Ascending aorta (tissue), 2 donors: Measurements from ENCODE around the gene FAM98C. TPM values are rescaled to one million over a fixed set of nuclear protein-coding genes. Genes with fewer than 3 reads are reported as not detected.
"Not testable (repeated sequence)": the region's sequence is repeated elsewhere in the genome, so short reads cannot be mapped to it uniquely, and the experiment has no call there.

Experiments
- DNase-seq, 2 donors: peaks; one replicate each; pipeline ENCODE4 v3.0.0-alpha.2; 2019; ENCODE audit warnings: low spot score in 2 of 2
- H3K27ac ChIP-seq, 2 donors: fragments of 200-600 bp; sonication (generic); one replicate each; pipeline ENCODE4 v1.5.1; 2016 to 2017; ENCODE audit warnings: mild to moderate bottlenecking in 1 of 2
- H3K27me3 ChIP-seq: fragments of 200-600 bp; sonication (generic); one replicate; pipeline ENCODE4 v1.5.1; 2017
- H3K36me3 ChIP-seq, 2 donors: fragments of 200-600 bp; sonication (generic); one replicate each; pipeline ENCODE4 v1.5.1; 2016
- H3K4me1 ChIP-seq, 2 donors: fragments of 200-600 bp; sonication (generic); one replicate each; pipeline ENCODE4 v1.5.1; 2016 to 2017; ENCODE audit warnings: mild to moderate bottlenecking in 1 of 2
- H3K4me3 ChIP-seq, 2 donors: fragments of 200-600 bp; sonication (generic); one replicate each; pipeline ENCODE4 v1.5.1; 2016 to 2017; ENCODE audit warnings: mild to moderate bottlenecking in 1 of 2
- H3K9me3 ChIP-seq, 2 donors: fragments of 200-600 bp; sonication (generic); one replicate each; pipeline ENCODE4 v1.5.1; 2016
- intact Hi-C: fragments of 100-400 bp; cut with DNase I; formaldehyde crosslinking; loops from one replicate; pipeline ENCODE4 v1.15.1; 2023
- total RNA-seq: library from RNA; depleted of rRNA; stranded (reverse); fragments of >200 nt; gene quantifications from one replicate; pipeline ENCODE4 v1.1.0, GENCODE V29; 2016
- TF ChIP-seq, protein P1 (sequence below), 3 experiments: fragments of 200-600 bp in 2 of 3; fragments of 450-650 bp in 1 of 3; sonication (generic) in 2 of 3; IDR thresholded peaks; one replicate each; pipeline ENCODE4 v1.5.1; 2016 to 2019; ENCODE audit warnings: antibody characterized with exemption in 3 of 3, mild to moderate bottlenecking in 1 of 3, moderate library complexity in 1 of 3

The FAM98C gene
- total RNA-seq, 1 donor from 2014 or later: 11.1 TPM

DNA sequence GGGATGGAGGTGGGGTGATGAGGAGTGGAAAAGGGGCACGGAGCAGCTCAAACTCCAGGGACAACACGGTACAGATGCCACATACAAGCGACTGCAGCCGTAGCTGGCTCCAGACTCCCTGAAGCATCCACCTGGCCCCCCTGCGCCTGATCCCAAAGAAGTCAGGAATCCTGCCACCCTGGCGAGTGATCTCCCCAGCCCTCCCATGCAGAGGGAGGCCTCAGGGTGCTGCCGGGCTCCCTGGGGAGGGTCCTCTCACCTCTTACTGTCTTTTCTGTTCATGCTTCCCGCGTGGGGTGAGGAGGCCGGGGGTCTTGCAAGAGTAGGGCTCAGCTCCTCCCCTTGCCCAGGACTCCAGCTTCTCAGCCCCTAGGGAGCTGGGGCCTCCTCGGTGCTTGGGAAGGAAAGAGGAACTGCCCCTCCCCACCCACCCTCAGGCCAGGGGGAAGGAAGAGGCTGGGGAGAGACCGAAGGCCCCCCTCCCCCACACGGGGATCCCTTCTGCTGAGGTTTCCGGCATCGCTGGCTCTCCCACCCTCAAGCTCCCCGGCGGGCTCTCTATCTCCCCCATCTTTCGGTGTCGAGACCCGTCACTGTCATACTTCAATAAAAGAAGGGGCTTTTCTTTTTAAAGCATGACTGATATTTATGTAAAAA is 23.0 kb downstream of the FAM98C start, which contains the start of gene RASGRP4:
Gene RASGRP4, minus strand, starts transcription at position 410 of the 657 bp plus-strand sequence. Its CDS starts 128 bp downstream, at position 282.
- H3K9me3 ChIP-seq: no peaks in the 10 kb centered on the region
- peak within 1 kb of the TSS in 1 of 2 donors; percentile 35 for H3K4me3 ChIP-seq

DNA sequence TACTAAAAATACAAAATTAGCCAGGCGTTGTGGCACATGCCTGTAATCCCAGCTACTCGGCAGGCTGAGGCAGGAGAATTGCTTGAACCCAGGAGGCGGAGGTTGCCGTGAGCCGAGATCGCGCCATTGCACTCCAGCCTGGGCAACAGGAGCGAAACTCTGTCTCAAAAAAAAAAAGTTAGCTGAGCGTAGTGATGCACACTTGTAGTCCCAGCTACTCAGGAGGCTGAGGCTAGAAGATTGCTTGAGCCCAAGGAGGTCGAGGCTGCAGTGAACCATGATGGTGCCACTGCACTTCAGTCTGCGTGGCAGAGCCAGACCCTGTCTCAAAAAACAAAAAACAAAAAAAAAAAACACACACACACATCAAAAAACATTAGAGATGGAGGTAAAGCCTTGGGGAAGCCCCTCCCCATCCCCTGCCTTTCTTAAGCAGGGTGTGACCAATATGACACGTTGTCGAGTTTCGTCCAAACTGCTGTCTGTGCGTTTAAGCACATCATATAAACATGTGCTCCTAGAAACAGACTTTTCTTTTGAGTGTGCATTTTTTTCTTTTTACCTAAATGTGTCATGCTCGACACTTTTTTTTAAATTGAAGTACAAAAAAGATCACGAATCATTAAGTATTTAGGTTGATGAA is 24.3 kb downstream of the FAM98C start:
- H3K9me3 ChIP-seq, H3K4me1 ChIP-seq, H3K27me3 ChIP-seq, H3K27ac ChIP-seq, H3K4me3 ChIP-seq, intact Hi-C loops, DNase-seq, H3K36me3 ChIP-seq: not testable (repeated sequence)

More for the DNA sequence above, 23.0 kb downstream of the FAM98C start, which contains the start of gene RASGRP4:
- no peaks in the 10 kb centered on the region for H3K36me3 ChIP-seq
- no peaks in the 10 kb centered on the region for H3K4me1 ChIP-seq
- peak in 1 of 2 donors; percentile 66 for DNase-seq
- H3K27ac ChIP-seq: no peak within 1 kb of the TSS
- intact Hi-C loops: no loop called here
- TF ChIP-seq, protein P1, sequence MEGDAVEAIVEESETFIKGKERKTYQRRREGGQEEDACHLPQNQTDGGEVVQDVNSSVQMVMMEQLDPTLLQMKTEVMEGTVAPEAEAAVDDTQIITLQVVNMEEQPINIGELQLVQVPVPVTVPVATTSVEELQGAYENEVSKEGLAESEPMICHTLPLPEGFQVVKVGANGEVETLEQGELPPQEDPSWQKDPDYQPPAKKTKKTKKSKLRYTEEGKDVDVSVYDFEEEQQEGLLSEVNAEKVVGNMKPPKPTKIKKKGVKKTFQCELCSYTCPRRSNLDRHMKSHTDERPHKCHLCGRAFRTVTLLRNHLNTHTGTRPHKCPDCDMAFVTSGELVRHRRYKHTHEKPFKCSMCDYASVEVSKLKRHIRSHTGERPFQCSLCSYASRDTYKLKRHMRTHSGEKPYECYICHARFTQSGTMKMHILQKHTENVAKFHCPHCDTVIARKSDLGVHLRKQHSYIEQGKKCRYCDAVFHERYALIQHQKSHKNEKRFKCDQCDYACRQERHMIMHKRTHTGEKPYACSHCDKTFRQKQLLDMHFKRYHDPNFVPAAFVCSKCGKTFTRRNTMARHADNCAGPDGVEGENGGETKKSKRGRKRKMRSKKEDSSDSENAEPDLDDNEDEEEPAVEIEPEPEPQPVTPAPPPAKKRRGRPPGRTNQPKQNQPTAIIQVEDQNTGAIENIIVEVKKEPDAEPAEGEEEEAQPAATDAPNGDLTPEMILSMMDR (IDR thresholded peaks at IDR 0.05): no peak
- H3K27me3 ChIP-seq: no peaks in the 10 kb centered on the region

DNA sequence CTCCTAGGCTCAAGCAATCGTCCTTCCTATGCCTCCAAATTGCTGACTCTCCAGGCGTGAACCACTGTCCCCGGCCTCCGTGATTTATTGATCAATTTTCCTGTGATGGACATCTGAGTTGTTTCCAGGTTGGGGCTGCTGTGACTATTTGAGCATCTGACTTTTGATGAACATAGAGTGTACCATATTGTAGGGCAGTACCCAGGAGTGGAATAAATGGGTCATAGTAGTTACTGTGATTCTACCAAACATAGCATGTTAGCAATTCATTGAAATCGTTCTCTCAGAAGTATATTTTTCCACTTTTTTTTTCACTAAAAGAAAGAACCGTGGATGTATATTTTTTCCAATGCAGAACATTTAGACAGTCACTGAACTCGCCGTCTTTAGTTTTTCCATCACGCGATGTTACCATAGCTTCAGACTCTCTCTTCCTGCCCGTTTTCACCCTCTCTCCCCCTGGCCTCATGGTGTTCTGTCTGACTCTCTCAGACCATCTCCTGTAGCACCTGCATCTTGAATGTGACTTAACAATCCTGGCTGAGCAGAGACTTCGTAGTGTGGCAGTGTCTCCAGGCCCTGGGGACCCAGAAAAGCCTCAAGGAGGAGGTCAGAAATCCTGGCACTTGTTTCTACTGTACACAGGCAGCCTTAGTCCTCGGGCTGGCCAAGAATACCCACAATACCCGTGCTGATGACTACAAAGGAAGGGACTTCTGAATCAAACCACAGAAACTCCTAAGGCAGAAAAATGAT is 26.3 kb downstream of the FAM98C start:
- no peak overlapping the region for H3K4me3 ChIP-seq
- H3K4me1 ChIP-seq: no peaks in the 10 kb centered on the region
- DNase-seq: no peak
- H3K9me3 ChIP-seq: no peaks in the 10 kb centered on the region
- TF ChIP-seq, protein P1 (IDR thresholded peaks at IDR 0.05): no peak
- H3K27me3 ChIP-seq: peaks cover 5% of the 10 kb centered on the region
- no peaks in the 10 kb centered on the region for H3K36me3 ChIP-seq
- no peak overlapping the region for H3K27ac ChIP-seq
- intact Hi-C loops: no loop called here

DNA sequence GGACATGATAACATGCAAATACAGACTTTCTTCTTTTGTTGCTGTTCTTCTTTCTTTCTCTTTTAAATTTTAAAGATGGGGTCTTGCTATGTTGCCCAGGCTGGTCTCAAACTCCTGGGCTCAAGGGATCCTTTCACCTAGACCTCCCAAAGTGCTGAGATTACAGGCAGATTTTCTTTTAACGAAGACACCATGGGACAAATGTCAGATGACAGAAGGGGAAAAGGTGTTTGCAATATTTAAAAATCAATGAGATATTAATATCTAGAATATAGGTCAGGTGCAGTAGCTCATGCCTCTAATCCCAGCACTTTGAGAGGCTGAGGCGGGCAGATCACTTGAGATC is 26.9 kb downstream of the FAM98C start:
- TF ChIP-seq, protein P1 (IDR thresholded peaks at IDR 0.05): no peak
- H3K4me1 ChIP-seq: no peaks in the 10 kb centered on the region
- peaks cover 8% of the 10 kb centered on the region for H3K27me3 ChIP-seq
- no peak for DNase-seq
- H3K36me3 ChIP-seq: no peaks in the 10 kb centered on the region
- H3K9me3 ChIP-seq: no peaks in the 10 kb centered on the region
- no peak overlapping the region for H3K4me3 ChIP-seq
- intact Hi-C loops: no loop called here
- no peak overlapping the region for H3K27ac ChIP-seq

DNA sequence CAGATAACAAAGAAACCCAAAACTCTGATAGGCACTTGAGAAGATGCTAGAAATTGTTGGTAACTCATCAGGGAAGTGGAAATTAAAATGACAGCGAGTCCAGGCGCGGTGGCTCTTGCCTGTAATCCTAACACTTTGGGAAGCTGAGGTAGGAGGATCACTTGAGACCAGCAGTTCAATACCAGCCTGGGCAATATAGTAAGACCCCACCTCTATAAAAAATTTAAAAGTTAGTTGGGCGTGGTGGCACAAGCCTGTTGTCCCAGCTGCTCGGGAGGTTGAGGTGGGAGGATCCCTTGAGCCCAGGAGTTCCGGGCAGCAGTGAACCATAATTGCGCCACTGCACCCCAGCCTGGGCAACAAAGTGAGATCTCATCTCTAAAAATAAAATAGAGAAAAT is 28.0 kb downstream of the FAM98C start:
- Histone ChIP-seq H3K9me3 (no peaks in the 10 kb centered on the region), H3K4me3 (no peak overlapping the region), H3K4me1 (no peaks in the 10 kb centered on the region), H3K27ac (no peak overlapping the region), H3K36me3 (no peaks in the 10 kb centered on the region), H3K27me3 (peaks cover 9% of the 10 kb centered on the region)
- intact Hi-C loops: no loop called here
- no peak for DNase-seq
- TF ChIP-seq, protein P1 (IDR thresholded peaks at IDR 0.05): no peak

DNA sequence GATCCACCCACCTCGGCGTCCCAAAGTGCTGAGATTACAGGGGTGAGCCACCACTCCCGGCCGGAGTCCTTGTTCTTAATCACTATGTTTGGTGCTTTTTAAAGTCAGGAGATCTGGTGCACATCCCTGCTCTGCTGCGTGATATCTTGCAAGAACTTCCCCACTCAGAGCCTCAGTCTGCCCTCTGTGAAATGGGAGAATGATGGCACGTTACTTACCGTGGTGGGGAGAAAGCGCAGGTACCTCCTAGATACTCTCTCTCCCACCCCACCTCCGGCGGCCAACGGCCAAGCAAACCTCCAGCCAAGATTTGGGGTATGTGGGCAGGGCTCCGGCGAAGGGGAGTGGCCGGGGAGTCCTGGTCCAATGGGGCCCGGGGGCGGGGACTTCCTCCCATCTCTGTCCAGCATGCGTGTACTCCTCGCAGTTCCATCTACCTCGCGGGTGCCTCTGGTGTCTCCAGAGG is 30.4 kb downstream of the FAM98C start, which contains the start of gene RYR1:
Gene RYR1, plus strand, starts transcription at position 424 of the 466 bp plus-strand sequence. CDS start 139 bp downstream, outside the sequence.
- peaks cover 9% of the 10 kb centered on the region for H3K27me3 ChIP-seq
- TF ChIP-seq, protein P1 (IDR thresholded peaks at IDR 0.05): no peak
- H3K27ac ChIP-seq: no peak within 1 kb of the TSS
- H3K4me3 ChIP-seq: peak within 1 kb of the TSS in 1 of 2 donors; percentile 26
- H3K4me1 ChIP-seq: no peaks in the 10 kb centered on the region
- no peaks in the 10 kb centered on the region for H3K36me3 ChIP-seq
- peak in 1 of 2 donors; percentile 67 for DNase-seq
- intact Hi-C loops: no loop called here
- no peaks in the 10 kb centered on the region for H3K9me3 ChIP-seq
